Stimulated activated CD4-positive, alpha-beta T cell treated with anti-CD3 and anti-CD28 coated beads, Interleukin-15, amount 100 ng/mL, for 48 hours (primary cell): ENCODE data around the gene MAP9.
"Not testable (repeated sequence)": the region's sequence is repeated elsewhere in the genome, so short reads cannot be mapped to it uniquely, and the experiment has no call there.

Experiments
- DNase-seq, 2 donors: peaks; one replicate each; pipeline ENCODE4 v3.0.0-alpha.2; 2020; ENCODE audit warnings: low read depth in 2 of 2

MAP9 gene

DNA sequence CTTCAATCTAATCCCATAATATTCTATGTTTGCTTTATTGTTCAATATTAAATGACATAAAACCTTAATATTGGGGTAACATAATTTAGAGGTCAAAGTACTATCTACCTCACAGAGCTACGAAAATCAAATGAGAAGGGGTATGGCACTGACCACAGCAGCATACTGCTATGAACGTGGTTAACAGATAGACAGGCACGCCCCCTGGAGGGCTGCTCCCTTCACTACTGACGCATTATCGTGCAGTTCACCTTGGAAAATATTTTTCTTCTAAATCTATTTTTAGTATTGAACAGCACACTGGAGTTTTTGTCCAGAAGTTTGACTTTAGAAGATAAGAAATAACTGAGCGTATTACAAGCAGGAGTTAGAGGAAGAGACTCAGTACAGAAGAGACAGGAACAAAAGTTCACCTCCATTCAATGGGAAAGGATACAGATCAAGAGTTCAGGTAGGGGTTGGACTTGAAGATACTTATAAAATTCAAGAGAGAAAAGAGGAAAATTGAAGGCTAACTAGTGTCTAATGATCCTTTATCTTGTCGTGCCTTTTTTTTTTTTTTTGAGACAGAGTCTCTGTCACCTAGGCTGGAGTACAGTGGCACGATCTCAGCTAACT is 22.7 kb downstream of the MAP9 start:
- DNase-seq: peak in 1 of 2 donors; percentile 28

DNA sequence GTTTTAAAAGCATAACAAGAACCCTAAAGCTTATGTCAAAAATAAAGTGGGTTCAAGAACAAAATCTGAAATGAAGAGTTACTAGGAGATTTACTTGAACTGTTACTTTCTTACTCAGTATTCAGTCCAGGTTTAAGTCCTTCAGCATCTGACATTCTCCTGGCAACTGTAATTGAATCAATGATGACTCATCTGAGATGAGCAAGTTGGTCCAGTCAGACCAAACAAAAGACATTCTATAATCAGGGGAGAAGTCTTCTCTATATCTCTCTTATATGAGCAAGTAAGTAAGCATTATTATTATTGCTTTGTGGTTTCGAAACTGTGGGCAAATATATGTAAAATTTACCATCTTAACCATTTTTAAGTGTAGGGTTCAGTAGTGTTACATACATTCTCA is 34.6 kb downstream of the MAP9 start:
- no peak for DNase-seq

DNA sequence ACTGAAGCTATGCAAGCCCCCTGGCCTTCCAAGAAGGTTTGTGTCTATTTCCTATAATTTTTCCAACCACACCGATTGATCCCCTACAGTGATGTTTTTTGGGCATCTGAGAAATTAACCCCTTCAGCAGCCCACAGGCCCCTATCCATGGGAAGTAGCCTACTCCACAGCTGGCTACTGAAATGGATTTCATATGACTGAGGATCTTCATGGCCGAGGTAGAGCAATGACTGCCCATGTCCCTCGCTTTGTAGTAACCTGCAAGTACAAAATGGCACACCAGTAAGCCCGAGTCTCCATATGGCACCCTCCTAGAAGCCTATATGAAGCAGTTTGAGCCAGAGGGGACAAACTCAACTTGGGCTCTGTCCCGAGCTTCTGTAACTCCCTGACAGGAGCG is 36.8 kb downstream of the MAP9 start:
- DNase-seq: no peak

GRCh38 chr4:155339588-155339987 is 37.2 kb downstream of the MAP9 start:
- DNase-seq: no peak

- DNase-seq: no peak
Measured at GRCh38 chr4:155338196-155338595, 38.6 kb downstream of the MAP9 start.

DNA sequence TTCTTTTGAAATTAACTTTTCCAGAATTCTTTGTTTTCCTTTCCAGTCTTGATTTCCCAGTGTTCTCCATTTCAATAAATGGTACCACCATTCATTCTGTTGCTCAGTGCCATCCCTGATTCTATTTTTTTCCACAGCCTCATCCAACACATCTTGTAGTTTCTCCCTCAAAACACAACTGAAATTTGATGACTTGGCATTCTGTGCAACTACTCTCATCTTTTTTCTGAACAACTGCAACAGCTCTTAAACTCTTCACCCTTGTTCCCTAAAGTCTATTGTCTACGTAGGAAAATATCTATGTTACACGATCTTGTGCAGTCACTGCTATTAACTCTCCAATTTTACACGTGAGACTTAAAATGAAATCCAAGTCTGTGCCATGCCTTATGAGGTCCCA is 40.5 kb downstream of the MAP9 start:
- DNase-seq: no peak

DNA sequence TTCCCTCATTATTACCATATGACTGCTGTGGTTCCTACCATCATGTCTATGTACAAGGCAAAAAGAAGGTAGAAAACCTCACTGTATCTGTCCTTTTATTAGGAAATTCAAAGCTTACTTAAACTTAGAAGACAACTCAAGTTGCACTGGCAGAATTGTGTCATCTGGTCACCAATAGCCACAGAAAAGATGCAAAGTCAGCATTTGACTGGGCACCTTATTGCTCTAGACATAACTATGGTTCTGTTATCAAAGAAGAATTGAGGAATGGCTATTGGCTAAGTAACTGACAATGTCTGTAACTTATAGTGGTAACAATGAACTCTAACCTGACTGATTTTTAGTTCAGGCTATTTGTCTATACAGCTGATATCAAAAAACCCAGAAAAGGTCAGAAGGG is 45.3 kb downstream of the MAP9 start:
- DNase-seq: no peak

- DNase-seq: no peak
Measured at GRCh38 chr4:155322782-155323181, 54.0 kb downstream of the MAP9 start.

GRCh38 chr4:155321006-155321405 is 55.8 kb downstream of the MAP9 start:
- no peak for DNase-seq

DNA sequence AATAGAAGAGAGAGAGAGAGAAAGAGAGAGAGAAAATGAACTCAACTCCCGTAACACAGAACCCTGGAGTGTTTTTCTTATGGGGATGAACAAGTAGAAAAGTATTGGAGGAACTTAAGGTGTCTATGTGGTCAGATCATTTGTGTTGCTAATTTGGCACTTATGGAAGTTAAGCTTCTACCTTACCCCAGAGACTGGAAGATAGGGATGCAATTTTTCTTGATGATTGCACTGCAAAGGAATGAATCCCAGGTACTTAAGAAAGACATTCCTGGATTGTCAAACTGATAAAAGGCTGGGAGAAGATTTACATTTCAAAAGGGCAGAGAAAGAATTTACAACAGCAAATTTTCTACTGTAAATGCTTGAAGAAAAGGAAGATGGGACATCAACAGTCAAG is 57.2 kb downstream of the MAP9 start:
- DNase-seq: no peak

DNA sequence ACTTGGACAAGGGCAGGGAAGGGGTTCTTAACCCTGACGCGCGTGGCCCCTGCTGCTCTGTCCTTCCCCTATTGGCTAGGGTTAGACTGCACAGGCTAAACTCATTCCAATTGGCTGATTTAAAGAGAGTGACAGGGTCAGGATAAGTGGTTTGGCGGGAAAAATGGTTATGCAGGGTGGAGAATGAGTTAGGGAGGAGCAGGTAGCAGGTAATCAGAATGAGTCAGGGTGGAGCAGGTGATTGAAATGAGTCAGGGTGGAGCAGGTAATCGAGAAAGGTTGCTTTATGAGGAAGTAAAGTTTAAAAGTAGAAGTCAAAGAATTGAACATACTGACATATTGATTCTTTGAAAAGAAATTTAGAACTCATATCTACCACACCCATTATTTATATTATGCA is 64.7 kb downstream of the MAP9 start:
- not testable (repeated sequence) for DNase-seq

DNA sequence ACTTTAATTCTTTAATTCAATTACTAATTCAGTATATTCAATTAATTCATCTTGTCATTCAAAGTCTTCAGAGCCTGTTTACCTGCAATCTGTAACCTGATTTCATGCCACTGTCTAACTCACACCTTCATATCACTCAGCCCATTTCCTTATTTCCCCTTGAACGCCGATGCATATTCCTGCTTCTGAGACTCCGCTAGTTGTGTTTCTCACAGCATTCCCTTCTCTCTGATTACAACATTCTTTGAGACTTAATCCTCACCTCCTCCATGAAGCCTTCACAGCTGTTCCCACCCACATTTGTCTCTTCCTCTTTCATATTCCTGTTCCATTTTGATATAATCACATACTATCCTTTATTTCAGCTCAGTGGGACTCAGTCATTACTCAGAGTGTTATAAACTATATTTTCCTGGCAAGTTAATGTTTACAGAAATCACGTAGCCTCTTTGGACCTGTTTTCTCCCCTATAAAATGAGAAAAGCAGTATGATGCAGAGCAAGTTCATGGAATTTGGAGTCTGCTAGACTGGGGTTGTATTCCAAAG is 69.0 kb downstream of the MAP9 start:
- DNase-seq: no peak

GRCh38 chr4:155305619-155306018 is 71.1 kb downstream of the MAP9 start:
- DNase-seq: no peak

DNA sequence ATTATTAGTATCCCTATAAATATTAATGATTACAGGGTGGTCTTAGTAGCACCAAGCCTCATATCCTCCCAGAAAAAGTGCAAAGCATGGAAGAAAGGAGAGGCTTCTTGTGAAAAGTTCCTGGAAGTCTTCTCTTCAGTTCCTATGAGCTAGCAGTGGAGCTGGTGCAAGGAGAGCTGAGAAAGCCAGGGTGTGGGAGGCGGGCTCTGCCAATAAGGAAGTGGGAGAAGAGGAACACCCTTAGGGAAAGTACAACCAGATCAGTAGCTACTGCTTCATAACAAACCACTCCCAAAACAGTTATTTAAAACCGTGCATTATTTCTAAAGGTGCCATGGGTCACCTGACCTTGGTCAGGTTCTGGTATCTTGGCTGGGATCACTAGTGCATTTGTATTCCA is 72.4 kb downstream of the MAP9 start:
- DNase-seq: no peak

- no peak for DNase-seq
Measured at GRCh38 chr4:155299103-155299502, 77.7 kb downstream of the MAP9 start.
